Mesenteric fat pad (tissue), 1 donor: ENCODE data around the gene PLCH2. TPM values are rescaled to one million over a fixed set of nuclear protein-coding genes. Genes with fewer than 3 reads are reported as not detected.

Experiments used
- DNase-seq: peaks from one replicate; pipeline ENCODE4 v3.0.0-alpha.2; 2020; ENCODE audit warnings: low spot score
- total RNA-seq: library from RNA; stranded (reverse); fragmentation: NEBNext Ultra II Directional; extraction: Animal tissue kit (Norgen Biotek cat#: 25700); gene quantifications from one replicate; pipeline ENCODE4 v1.2.1, GENCODE V29; 2021
- donor health status: DM: yes; HTN: yes; CAD: no.

Gene PLCH2
- total RNA-seq, 1 donor from 2014 or later, result 0.55 TPM

DNA sequence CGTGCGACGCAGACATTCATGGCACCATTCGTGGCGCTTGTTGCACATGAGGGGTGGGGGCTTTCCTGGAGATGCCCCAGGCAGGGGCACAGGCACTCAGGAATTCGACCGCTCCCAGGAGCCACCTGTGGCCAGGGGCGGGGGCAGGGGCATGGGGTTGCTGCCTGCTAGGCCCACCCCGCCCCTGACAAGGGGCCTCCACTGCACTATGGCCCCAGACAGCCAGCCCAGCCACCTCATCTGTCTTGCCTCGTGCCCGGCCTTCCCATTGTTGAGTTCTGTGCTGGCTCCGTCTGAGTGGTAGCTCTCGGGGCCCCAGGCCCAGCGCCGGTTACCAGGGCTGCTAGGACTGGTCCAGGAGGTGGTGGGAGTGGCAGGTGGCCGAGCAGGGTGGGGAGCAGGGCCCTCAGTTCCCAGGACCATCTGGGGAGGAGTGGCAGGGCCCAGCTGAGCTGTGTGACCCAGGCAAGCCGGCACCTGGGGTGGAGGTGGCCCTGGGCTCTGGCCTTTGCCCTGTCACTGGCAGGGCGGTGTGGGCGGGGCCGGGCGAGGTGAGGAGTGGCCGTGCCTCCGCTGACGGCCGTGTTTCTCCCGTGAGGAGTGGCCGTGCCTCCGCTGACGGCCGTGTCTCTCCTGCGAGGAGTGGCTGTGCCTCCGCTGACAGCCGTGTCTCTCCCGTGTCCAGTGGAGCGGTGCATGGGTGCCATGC lies 1.9 kb downstream of the PLCH2 start:
- no peak for DNase-seq

DNA sequence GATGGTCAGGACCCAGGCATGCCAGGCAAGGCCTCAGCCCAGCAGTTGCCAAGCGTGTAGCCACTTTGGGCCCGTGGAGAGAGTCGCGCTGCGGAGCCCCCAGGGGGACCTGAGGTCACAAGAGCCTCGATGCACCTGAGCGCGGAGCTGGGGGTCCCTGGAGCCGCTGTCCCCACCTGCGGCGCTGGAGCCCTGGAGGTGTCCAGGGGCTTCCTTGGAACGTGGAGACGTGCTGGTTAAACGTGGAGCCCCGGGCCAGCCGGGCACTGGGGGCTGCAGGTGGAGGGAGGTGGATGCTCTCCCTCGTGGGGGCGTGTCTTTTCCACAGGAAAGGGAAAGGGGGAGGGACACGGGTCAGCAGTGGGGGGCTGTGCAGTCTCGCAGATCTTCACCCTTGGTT lies 3.1 kb downstream of the PLCH2 start:
- no peak for DNase-seq

DNA sequence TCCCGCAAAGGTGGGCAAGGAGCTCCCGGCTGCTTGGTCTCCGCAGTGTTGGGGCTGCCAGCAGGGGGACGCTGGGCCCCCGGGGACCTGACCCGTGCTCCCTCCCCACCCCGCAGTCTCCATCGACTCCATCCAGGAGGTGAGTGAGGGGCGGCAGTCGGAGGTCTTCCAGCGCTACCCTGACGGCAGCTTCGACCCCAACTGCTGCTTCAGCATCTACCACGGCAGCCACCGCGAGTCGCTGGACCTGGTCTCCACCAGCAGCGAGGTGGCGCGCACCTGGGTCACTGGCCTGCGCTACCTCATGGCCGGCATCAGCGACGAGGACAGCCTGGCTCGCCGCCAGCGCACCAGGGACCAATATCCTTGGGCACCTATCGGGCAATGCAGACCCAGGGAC lies 3.5 kb downstream of the PLCH2 start:
- no peak for DNase-seq

DNA sequence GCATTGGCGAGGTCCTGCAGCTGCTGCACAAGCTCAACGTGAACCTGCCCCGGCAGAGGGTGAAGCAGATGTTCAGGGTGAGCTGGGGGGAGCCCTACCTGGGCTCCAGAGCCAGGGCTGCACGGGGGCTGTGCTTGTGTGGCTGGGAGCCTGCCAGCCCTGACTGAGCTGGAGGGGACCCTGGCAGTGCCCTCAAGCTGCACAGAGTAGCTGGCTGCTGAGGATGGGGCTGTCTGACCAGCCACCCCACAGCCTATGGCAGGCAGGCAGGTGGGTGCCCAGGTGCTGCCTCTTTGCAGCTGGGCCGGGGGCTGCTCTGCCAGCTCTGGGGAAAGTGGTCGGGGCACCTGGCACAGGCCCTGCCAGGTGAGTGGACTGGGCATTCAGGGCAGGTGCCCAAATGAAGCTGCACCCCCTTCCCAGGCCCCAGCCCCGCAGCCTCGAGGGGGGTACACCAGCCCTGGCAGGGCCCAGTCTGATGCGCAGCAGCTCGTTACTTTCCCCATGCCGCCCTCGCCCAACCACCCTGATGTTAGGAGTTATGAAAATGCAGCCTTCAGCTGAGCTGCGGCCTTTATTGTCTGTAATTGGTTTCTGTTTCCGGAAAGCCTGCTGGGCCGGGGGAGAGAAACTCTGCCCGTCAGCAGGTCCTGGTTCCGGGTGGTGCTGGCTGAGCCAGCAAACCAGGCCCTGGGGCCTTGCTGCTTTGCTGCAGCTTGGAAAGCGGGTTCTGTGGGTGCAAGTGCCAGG lies 4.3 kb downstream of the PLCH2 start:
- no peak for DNase-seq

DNA sequence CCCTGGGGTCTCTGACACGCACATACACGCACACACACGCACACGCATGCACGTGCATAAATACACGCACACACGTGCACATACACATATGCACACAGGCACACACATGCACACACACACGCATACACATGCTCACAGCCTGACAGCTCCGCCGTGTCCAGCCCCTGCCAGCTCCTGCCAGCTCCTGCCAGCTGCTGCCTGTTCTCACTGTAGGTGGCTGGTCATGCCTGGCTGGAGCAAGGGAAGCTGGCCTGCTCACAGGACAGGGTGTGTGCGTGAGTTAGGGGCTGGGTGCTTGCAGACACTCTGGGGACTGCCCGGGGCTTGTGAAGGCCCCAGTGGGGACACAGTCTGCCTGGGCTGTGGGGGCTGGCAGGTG lies 4.9 kb downstream of the PLCH2 start:
- DNase-seq, result no peak

DNA sequence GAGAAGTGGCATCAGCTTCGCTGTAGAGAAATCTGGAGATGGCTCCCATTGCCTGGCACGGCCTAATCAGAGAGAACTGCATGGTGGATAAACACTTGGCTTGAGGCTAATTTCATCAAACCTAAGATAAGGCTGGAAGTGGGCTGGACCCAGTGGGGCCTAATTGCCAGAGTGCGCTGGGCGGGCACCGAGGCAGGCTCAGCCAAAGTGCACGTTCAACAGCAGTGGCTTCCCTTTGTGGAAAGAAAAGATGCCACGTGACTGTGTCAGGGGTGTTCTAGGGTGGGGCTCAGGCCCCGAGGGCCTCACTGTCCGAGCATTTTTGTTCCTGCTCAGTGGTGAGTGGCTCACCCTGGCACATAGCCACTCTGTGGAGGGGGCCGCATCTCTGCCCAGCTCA lies 5.8 kb downstream of the PLCH2 start:
- no peak for DNase-seq

DNA sequence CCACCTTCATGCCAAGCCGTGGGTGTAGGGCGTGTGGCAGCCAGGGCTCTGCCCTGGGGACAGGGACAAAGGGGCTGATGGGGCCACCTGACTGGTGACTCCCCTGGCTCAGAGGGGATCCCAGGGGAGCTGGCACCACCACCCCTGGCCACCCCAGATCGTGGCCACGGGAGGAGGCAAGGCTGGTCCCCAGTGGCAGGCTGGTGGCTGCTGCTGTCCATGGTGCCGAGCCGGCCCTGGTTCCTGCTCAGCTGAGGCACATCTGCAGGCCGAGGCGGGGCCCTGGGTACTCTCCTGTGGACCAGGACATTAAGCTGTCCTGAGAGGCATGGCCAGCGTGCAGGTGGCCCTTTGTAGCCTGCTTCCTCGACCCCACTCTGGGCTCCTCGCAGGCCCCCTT lies 6.5 kb downstream of the PLCH2 start:
- no peak for DNase-seq

DNA sequence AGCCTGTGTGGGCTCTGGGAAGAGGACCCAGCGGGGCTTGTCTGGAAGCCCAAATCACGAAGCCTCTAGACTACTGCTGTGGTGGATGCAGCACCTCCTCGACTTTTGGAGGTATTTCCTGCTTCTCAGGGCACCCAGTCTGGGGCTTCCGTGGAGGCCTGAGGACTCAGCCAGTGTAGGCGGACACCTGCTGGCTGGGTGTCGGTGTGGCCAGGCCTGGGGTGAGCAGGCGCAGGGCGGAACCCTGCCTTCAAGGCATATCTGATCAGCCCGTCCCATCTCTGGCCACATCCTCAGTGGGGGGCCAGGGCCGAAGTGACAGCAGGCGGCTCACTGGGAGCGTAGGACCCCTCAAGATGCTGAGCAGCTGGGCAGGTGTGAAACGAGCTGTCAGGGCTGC lies 6.9 kb downstream of the PLCH2 start:
- no peak for DNase-seq

DNA sequence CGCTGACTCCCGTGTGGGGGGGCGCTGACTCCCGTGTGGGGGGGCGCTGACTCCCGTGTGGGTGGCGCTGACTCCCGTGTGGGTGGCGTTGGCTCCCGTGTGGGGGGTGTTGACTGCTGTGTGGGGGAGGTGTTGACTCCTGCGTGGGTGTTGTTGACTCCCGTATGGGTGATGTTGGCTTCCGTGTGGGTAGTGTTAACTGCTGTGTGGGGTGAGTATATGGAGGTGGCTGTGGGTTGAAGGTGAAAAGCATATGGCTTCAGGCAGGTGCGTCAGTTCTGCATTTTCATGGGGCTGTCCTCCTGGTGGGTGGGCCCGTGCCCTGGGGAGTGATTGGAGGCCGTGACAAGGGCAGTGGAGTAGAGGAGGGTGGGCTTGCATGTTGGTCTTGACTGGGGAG lies 7.9 kb downstream of the PLCH2 start:
- no peak for DNase-seq

DNA sequence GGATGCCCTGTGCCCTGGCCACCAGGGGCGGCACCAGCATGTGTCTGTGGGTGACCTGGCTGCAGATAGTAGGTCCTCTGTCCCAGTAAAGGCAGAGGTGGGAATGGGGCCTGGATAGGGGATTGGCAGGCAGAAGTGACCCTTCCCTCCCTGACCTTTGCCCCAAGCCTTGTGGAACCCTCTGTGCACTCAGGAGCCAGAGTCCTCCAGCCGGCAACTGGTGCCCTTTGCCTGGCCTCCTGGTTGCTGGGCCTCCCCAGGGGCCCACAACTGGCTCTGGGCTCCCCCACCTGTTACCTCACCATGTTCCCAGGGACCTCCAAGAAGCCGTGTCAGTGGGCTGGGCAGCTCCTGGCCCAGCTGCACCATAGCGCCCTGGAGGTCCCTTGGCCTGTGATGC lies 10.0 kb downstream of the PLCH2 start:
- DNase-seq, result no peak

DNA sequence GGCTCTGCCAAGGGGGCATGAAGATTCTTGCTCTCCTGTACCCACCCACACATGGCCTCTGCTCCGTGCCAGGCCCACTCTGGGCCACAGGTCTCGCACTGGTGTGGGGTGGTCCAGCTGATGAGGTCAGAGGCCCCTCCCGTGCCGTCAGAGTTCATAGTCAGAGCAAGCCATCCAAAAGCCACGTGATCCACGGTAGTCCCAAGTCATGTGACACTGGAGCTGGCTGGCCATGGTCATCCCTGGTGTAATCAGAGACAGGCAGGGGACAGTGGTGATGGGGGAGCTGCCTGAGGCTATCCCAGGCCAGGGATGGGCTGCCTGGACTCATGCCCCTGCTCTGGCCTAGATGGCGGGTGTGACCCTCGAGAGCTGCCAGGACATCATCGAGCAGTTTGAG lies 10.5 kb downstream of the PLCH2 start:
- no peak for DNase-seq

DNA sequence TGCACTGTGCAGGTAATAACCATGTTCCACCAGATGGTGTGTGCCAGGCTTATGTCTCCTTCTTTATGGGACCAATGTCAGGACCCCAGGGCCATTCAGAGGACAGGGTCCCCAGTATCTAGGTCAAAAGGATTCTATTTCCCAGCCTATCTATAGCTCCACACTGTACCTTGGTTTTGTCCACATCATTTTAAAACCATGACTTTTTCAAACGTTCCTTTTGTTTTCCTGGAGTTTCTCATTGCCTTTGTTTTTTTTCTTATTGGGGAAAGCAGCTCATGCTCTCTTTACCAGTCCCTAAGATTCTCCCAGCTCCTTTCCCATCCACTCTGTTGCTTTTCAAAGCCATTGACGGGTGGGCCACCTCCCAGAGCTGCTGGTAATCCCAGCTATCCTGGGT lies 12.6 kb downstream of the PLCH2 start:
- DNase-seq, result no peak

DNA sequence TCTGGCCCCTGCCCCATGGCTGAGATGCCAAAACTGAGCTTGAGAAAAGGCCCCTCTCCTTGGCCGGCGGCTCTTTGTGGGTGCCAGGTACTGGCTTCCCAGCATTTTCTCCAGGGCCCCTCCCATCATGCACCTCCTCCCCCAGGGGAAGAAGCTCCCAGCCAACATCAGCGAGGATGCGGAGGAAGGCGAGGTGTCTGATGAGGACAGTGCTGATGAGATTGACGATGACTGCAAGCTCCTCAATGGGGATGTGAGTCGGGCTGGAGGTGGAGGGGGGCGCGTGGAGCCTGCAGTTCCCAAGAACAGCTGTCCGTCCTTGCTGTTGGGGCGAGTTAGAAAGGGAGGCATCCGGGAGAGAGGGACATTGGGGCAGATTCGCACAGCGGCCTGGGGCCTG lies 13.5 kb downstream of the PLCH2 start:
- DNase-seq, result no peak

DNA sequence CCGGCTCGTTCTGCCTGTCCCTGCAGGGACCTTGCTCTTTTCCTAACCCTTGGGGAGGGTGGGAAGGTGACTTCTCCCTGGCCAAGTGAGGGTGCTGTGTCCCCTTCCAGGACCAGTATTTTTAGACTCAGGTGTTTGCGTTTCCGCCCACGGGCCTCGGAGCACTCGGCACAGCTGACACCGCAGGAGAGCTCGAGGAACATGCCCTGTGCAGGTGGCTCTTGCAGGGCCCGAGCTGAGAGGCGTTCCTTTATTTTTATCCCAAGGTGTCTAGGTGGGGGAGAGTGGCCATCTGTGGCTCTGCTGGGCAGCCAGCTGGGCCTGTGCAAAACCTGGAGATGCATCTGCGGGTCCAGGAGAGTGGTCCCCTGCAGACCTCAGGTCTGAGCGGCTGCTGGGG lies 16.0 kb downstream of the PLCH2 start:
- DNase-seq, result no peak

DNA sequence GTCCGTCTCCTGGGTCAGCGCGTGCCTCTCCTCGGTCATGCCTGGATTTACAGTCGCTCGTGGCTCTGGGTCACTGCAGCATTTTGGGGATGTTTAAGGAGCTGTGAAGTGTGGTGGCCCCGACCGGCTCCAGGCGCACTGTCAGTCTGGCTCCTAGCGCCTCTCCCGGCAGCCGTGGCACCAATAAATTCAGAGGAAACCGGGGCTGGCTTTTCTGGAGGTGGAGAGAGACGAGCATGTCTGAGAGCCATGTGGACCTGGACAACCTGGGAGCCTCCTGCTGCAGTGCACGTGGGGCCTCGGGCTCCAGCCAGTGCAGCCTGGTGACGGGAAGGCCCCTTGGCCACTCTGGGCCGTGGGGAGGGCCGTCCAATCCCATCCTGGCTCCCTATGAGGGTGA lies 17.1 kb downstream of the PLCH2 start:
- DNase-seq, result no peak

DNA sequence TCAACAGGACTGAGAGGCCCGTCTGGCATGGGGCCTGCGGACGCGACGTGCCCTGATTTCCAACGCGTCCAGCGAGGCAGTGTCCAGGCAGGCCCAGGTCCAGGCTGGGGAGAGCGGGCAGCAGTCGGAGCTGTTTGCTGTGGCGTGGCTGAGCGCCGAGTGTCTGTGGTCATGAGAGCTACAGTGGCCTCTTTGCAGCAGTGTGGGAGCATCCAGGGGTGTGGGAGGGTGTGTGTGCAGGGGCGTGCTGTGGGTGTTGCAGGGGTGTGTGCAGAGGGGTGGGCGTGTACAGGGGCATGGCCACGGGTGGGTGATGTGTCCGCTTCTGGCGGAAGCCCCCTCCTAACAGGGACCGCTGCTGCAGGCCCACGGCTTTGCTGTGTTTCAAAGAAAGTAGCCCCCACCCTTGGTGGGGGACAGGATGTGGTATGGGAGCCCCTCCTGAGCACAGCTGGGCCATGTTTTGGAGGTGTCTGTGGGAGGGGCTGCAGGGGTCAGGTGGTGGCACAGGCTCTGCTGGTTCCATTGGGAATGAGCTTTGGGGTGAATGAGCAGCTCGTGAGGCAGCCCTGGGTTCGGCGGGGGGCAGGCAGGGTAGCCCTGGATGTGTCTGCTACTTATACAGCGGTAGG lies 17.7 kb downstream of the PLCH2 start:
- no peak for DNase-seq

DNA sequence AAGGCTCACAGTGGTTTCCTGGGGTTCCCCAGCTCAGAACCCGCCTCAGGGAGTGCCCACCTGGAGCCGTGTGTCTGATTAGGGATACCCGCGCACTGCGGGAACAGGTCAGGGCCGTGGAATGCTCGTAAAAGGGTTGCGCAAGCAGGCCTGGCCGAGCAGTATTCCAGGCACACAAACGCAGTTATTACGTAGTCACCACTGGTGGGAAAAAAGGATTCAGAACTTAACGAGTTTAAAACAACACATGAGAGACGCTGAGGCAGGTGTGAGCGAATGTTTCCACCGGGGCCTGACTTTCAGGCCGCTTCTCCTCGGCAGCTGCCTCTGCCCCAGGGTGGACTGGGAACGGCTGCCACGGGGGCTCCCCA lies 18.2 kb downstream of the PLCH2 start:
- DNase-seq, result no peak

DNA sequence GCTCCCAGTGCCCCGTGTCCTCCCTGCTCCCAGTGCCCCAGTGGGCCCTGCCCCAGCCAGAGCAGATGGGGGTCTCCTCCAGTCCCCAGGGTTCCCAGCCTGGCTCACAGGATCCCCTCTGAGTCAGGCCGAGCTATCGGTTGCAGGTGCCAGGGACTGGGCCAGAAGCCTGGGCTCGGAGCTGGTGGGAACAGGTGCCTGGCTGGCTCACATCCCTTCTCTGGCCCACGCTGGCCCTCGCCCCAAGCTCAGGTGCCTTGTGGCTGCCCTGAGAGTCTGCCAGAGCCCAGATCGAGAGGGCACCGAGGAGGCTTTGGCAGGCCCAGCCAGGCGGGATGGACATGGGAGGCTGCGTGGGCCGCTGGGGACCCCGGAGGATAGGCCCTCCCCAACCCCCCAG lies 18.9 kb downstream of the PLCH2 start:
- DNase-seq, result no peak

DNA sequence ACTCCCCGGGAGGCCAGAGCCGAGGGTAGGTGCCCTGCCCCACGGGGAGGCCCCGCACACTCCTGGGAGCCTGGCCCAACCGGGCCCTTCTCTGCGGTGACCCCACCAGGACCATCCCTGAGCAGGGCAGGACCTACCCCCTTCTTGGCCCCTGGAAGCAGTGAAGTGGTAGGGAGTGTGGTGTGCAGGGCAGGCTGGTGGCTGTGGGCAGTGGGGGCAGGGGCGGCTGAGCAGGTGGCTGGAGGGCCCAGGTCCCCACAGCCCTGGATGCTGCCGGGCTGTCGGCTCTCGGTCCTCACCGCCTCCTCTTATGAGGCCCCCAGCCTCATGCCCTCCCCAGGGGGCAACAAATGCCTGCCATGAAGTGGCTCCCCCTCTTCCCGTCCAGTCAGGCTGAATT lies 19.5 kb downstream of the PLCH2 start:
- DNase-seq, result no peak

DNA sequence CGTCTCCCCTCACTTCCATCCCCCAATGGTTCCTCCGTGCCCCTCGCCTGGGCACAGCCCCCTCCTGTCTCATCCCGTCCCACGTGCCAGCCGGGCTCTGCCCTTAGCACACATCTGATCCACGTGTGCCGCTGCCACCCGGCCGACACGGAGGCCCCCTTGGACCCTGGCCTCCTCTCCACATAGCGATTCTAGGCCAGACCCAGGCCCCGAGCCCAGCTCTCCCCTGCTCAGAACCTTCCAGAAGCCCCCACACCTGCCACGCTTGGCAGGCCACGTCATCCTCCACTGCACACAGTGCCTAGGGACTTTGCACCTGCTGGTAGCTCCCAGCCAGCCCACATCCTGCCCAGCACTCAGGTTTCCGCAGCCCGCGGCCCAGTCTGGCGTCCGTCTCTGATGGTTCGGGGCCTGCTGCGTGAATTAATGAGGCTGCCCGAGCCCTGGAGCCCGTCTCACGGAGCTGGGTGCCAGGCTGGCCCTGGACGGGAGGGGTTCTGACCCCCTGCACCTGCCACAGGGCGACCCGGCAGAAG lies 20.1 kb downstream of the PLCH2 start:
- DNase-seq, result no peak

DNA sequence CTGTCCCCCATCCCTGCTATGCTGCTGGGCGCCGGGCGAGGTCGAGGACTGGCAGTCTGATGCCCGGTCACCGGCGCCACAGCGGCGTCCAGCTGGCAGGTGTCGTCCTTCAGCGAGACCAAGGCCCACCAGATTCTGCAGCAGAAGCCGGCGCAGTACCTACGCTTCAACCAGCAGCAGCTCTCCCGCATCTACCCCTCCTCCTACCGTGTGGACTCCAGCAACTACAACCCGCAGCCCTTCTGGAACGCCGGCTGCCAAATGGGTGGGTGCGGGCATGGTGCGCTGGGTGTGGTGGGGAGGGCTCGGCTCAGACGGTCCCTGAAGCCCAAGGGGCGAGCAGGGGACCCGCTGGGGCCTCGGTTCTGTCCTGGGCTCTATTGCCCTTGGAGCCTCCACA lies 20.7 kb downstream of the PLCH2 start:
- DNase-seq, result no peak

DNA sequence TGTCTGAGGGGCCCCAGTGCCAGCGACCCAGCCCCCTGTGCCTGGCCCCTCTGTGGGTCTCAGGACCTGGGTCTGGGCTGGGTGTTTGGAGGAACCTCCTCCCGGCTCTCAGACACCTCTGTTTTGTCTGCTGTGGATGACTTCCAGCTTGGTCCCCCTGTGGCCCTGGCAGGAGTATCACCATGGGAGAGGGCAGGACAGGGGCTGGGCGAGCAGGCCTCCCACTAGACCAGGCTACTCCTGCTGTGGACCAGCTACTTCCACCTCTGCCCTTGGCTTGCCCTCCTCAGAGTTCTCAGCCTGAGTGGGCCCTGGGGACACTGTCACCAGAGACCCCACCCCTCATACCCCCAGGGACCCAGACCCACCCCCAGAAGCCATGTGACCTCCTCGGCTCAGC lies 21.8 kb downstream of the PLCH2 start:
- DNase-seq, result no peak

DNA sequence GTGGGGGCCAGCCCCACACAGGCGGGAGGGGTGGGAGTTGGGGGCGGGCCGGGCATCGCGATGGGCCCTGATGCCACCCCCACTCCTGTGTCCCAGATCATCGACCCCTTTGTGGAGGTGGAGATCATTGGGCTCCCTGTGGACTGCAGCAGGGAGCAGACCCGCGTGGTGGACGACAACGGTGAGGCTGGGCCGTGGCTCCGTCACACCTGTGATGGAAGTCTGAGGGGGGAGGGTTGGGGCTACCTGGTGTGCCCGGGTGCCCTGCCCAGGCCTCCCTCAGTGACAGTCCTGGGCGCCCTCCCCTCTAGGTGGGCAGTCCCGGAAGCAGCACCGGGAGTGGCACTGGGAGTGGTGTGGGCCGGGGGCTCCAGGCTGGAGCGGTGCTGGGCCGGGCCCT lies 22.6 kb downstream of the PLCH2 start:
- DNase-seq, result no peak
